ENCODE measurements around the gene SAMD1. TPM values are rescaled to one million over a fixed set of nuclear protein-coding genes. Genes with fewer than 3 reads are reported as not detected.
A peak's percentile ranks its signal among the peaks of the same experiment; 100 is the strongest.

SAMD1 gene
- total and polyA plus RNA-seq, 11 donors = 26.7 to 62.6 (median 38.3) TPM

- H3K4me3 ChIP-seq = peak within 1 kb of the TSS; percentile 43 to 97 (median 78)
- intact Hi-C loops (cut with DNase I) = loop anchor here in 5 of 10 donors (1.0 to 10.0 kb wide), 9 partner anchors 18 to 358 kb away; partner anchors contain the start of genes MISP3 (in 2 of the 5), GIPC1 (in 1 of the 5), PTGER1 (in 1 of the 5) and SAMD1 (in 1 of the 5)
- 0 to 1% (median 0%) methylated on average over 43 to 78 of the region's 78 CpGs for WGBS, 4 donors
- H3K27me3 ChIP-seq = no peaks in the 10 kb centered on the region
- no peaks in the 10 kb centered on the region for H3K36me3 ChIP-seq
- DNase-seq (peak; percentile 99 to 100 (median 99)), ATAC-seq (peak; percentile 92 to 96 (median 94))
- no peaks in the 10 kb centered on the region for H3K9me3 ChIP-seq
- H3K27ac ChIP-seq = peak within 1 kb of the TSS; percentile 70 to 97 (median 93)
- TF ChIP-seq CTCF (IDR thresholded peaks at IDR 0.05) = peak; percentile 75 to 100 (median 88)
- TF ChIP-seq POLR2A (IDR thresholded peaks at IDR 0.05) = peak in 1 of 2 donors; percentile 80
- H3K4me1 ChIP-seq = peaks cover 0 to 47% (median 28%) of the 10 kb centered on the region in 12 donors
These were observed 46.1 kb upstream of the SAMD1 start, which contains the start of gene ASF1B for GRCh38 chr19:14136509-14137281. Gene ASF1B, minus strand, starts transcription at chr19:14136589. Its CDS starts 133 bp downstream, at chr19:14136456.

GRCh38 chr19:14135985-14136508 is 45.5 kb upstream of the SAMD1 start:
- ATAC-seq = no peak
- 0 to 2% (median 1%) methylated on average over 13 to 38 of the region's 38 CpGs for WGBS, 4 donors
- H3K4me1 ChIP-seq = peaks cover 0 to 48% (median 28%) of the 10 kb centered on the region in 12 donors
- intact Hi-C loops (cut with DNase I) = loop anchor here in 5 of 10 donors (1.0 to 10.0 kb wide), 8 partner anchors 18 to 359 kb away; partner anchors contain the start of genes MISP3 (in 2 of the 5), GIPC1 (in 1 of the 5) and PTGER1 (in 1 of the 5)
- DNase-seq = no peak
- peak overlapping the region; percentile 16 to 84 (median 64) for H3K4me3 ChIP-seq
- H3K27me3 ChIP-seq = no peaks in the 10 kb centered on the region
- no peak for TF ChIP-seq CTCF (IDR thresholded peaks at IDR 0.05)
- peak in 1 of 2 donors; percentile 39 for TF ChIP-seq POLR2A (IDR thresholded peaks at IDR 0.05)
- no peaks in the 10 kb centered on the region for H3K36me3 ChIP-seq
- H3K9me3 ChIP-seq = no peaks in the 10 kb centered on the region
- H3K27ac ChIP-seq = peak overlapping the region in 7 of 12 donors; percentile 22 to 96 (median 58)

GRCh38 chr19:14135355-14135754 is 44.8 kb upstream of the SAMD1 start:
- WGBS, 4 donors = 47 to 58% (median 50%) methylated on average over 6 of the region's 6 CpGs
- no peak for TF ChIP-seq CTCF (IDR thresholded peaks at IDR 0.05)
- TF ChIP-seq POLR2A (IDR thresholded peaks at IDR 0.05) = no peak
- no peak for ATAC-seq
- Histone ChIP-seq H3K9me3 (no peaks in the 10 kb centered on the region), H3K27me3 (no peaks in the 10 kb centered on the region), H3K4me3 (peak overlapping the region in 1 of 12 donors; percentile 83), H3K27ac (no peak overlapping the region), H3K36me3 (no peaks in the 10 kb centered on the region), H3K4me1 (peaks cover 0 to 49% (median 27%) of the 10 kb centered on the region in 12 donors)
- DNase-seq = no peak
- intact Hi-C loops (cut with DNase I) = loop anchor here in 3 of 10 donors (5.0 to 10.0 kb wide), 5 partner anchors 63 to 359 kb away; partner anchors contain the start of genes GIPC1 (in 1 of the 3), MISP3 (in 1 of the 3) and PTGER1 (in 1 of the 3)
